ENCODE results near the gene C22orf39.

- no peak for TF ChIP-seq CTCF (IDR thresholded peaks at IDR 0.05)
- TF ChIP-seq POLR2A (IDR thresholded peaks at IDR 0.05), result no peak
Measured at GRCh38 chr22:19466126-19466716, 18.7 kb upstream of the C22orf39 start.

All from thyroid gland (tissue), 4 donors.